Type B pancreatic cell (in vitro differentiated cells): ENCODE results near the gene TMEM59. TPM values are rescaled to one million over a fixed set of nuclear protein-coding genes. Genes with fewer than 3 reads are reported as not detected.
"Not testable (repeated sequence)": the region's sequence is repeated elsewhere in the genome, so short reads cannot be mapped to it uniquely, and the experiment has no call there.

Experiments
- DNase-seq: peaks from one replicate; pipeline ENCODE4 v3.0.0; 2021; ENCODE audit warnings: mixed read lengths; ENCODE audit not compliant: unreplicated experiment; ENCODE audit errors: extremely low spot score
- H3K27ac Mint-ChIP-seq: 2 replicates; pipeline ENCODE4 v1.8.0; 2021; ENCODE audit warnings: mild to moderate bottlenecking, mixed read lengths
- H3K27me3 Mint-ChIP-seq: 2 replicates; pipeline ENCODE4 v1.8.0; 2021; ENCODE audit warnings: mixed read lengths
- H3K36me3 Mint-ChIP-seq: 2 replicates; pipeline ENCODE4 v1.8.0; 2021; ENCODE audit warnings: mixed read lengths
- H3K4me1 Mint-ChIP-seq: one replicate; pipeline ENCODE4 v1.8.0; 2021; ENCODE audit warnings: mixed read lengths; ENCODE audit not compliant: unreplicated experiment
- H3K4me3 Mint-ChIP-seq: 2 replicates; pipeline ENCODE4 v1.8.0; 2021; ENCODE audit warnings: mild to moderate bottlenecking, mixed read lengths
- H3K9me3 Mint-ChIP-seq: 2 replicates; pipeline ENCODE4 v1.8.0; 2021; ENCODE audit warnings: mixed read lengths
- total RNA-seq: library from RNA; stranded (reverse); gene quantifications from 2 replicates; pipeline ENCODE4 v1.2.1, GENCODE V29; 2021; ENCODE audit warnings: low replicate concordance
- TF ChIP-seq, protein P1 (sequence below): fragments of 200-600 bp; sonication (generic); conservative IDR thresholded peaks from 2 replicates; pipeline ENCODE4 v1.5.0; 2021; ENCODE audit warnings: antibody characterized with exemption, mild to moderate bottlenecking

The TMEM59 gene
- total RNA-seq, 1 donor from 2014 or later = 283 TPM

DNA sequence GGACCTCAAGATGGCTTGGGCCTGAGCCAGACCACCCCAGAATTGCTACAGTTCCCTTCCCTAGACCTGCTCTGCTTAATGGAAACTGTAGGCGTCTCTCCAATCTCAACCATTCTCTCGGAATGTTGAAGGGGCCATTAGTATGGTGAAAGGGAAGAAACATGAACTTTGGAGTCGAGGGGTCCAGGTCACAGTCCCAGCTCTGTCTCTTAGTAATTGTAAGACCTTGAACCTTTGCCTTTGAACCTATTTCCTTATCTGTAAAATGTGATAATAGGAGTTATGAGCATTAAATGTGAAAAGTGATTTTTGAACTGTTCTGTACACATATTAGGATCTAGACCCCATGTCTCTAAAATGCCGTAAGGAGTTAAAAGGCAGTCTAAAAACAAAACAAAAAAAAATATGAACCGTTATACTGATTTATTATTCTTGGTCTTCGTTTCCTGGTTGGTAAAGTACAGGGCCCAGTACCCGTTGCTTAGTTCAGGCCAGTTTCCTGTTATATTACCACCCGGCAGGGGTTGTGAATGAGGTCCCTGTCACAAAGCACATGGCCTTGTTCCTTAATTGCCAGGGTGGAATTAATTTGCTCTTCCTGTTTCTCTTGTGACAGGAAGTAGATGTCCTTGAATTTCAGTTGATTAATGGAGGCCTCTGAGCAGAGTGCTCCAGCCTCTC, 42.7 kb upstream of the TMEM59 start:
- H3K27me3 Mint-ChIP-seq = no peaks in the 10 kb centered on the region
- no peak overlapping the region for H3K27ac Mint-ChIP-seq
- H3K4me1 Mint-ChIP-seq = peaks cover 28% of the 10 kb centered on the region
- H3K4me3 Mint-ChIP-seq = no peak overlapping the region
- no peak for DNase-seq
- H3K9me3 Mint-ChIP-seq = no peaks in the 10 kb centered on the region
- no peaks in the 10 kb centered on the region for H3K36me3 Mint-ChIP-seq
- TF ChIP-seq, protein P1, sequence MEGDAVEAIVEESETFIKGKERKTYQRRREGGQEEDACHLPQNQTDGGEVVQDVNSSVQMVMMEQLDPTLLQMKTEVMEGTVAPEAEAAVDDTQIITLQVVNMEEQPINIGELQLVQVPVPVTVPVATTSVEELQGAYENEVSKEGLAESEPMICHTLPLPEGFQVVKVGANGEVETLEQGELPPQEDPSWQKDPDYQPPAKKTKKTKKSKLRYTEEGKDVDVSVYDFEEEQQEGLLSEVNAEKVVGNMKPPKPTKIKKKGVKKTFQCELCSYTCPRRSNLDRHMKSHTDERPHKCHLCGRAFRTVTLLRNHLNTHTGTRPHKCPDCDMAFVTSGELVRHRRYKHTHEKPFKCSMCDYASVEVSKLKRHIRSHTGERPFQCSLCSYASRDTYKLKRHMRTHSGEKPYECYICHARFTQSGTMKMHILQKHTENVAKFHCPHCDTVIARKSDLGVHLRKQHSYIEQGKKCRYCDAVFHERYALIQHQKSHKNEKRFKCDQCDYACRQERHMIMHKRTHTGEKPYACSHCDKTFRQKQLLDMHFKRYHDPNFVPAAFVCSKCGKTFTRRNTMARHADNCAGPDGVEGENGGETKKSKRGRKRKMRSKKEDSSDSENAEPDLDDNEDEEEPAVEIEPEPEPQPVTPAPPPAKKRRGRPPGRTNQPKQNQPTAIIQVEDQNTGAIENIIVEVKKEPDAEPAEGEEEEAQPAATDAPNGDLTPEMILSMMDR = no peak

DNA sequence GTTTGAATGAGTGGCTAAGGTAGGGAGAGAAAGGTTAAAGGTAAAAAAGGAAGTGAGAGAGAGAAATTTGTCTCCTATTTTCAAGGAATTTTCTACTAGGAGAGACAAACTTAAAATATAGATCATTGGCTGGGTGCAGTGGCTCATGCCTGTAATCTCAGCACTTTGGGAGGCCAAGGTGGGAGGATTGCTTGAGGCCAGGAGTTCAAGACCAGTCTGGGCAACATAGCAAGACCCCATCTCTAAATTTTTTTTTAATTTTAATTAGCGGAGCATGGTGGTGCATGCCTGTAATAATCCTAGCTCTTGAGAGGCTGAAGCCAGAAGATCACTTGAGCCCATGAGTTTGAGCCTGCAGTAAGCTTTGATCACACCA, 41.7 kb upstream of the TMEM59 start:
- H3K4me1 Mint-ChIP-seq = peaks cover 28% of the 10 kb centered on the region
- H3K27me3 Mint-ChIP-seq, H3K36me3 Mint-ChIP-seq, H3K9me3 Mint-ChIP-seq, H3K4me3 Mint-ChIP-seq, H3K27ac Mint-ChIP-seq, DNase-seq: not testable (repeated sequence)

DNA sequence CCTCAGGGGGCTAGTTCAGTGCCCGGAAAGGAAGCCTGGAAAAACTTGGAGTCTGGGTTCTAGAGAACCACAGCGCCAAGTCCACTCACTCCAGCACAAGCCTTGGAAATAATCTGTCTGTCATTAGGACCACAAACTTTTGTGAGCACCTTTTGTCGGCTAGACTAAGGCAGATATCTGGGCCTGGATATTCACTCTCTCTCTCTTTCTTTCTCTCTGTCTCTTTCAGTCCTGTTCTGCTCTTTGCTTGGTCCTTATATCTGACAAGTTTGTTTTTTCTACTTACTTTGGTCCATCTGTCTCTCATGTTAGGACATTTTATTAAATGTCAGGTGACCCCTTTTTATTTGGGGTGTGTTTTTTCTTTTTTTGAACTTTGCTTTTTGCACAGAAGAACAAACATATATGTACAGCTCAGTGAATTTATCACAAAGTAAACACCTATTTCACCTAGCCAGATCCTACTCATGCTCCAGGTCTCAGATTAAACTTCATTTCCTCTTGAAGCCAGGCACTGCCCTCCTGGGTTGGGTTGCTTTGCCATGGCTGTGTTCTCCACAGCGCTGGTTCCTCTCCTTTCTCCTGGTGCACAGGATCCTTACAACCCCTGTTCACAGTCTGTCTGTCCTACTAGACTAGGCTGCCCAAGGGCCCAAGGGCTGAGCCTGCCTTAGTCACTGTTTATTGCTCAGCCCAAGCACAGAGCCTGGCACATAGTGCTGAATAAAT, 41.2 kb upstream of the TMEM59 start:
- no peaks in the 10 kb centered on the region for H3K36me3 Mint-ChIP-seq
- TF ChIP-seq, protein P1 = no peak
- no peaks in the 10 kb centered on the region for H3K27me3 Mint-ChIP-seq
- no peak overlapping the region for H3K27ac Mint-ChIP-seq
- DNase-seq = no peak
- no peaks in the 10 kb centered on the region for H3K9me3 Mint-ChIP-seq
- peaks cover 28% of the 10 kb centered on the region for H3K4me1 Mint-ChIP-seq
- no peak overlapping the region for H3K4me3 Mint-ChIP-seq

DNA sequence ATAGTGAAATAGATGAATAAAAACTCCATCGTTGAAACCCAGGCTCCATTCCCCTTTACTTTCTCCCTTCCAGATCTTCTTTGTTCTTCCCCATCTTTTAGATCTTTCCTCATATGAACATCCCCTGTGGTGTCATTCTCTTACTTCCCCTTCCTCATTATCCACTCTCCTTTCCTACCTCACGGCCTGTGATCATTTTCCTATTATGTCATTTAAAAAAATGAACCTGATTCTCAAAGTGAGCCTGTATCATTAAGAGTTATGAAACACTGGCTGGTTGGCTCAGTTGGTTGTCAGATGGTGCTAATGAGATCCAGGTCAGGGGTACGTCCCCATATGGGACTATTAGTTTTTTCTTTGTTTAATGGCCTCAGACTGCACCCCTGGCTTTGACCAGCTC, 38.7 kb upstream of the TMEM59 start:
- Mint-ChIP-seq H3K36me3 (no peaks in the 10 kb centered on the region), H3K27me3 (no peaks in the 10 kb centered on the region), H3K9me3 (no peaks in the 10 kb centered on the region), H3K4me1 (peaks cover 21% of the 10 kb centered on the region), H3K27ac (no peak overlapping the region), H3K4me3 (no peak overlapping the region)
- no peak for DNase-seq
- TF ChIP-seq, protein P1 = no peak

DNA sequence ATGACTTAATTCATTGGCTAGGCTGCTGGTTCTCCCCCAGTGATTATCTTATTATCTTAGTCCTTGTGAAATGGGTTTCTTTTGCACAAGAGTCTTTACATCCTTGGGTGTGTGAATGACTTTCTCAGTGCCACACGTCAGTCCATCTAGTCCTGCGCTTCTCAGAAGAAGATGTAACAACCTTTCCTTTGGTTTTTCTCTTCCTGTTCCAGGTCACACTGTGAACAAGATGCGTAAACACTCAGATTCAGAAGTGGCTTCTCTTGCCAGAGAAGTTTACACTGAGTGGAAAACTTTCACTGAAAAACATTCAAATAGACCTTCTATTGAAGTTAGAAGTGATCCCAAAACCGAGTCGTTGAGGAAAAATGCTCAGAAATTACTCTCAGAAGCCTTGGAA, 35.4 kb upstream of the TMEM59 start:
- TF ChIP-seq, protein P1 = no peak
- no peak for DNase-seq
- Mint-ChIP-seq H3K9me3 (no peaks in the 10 kb centered on the region), H3K4me1 (peaks cover 4% of the 10 kb centered on the region), H3K27me3 (no peaks in the 10 kb centered on the region), H3K27ac (no peak overlapping the region), H3K36me3 (no peaks in the 10 kb centered on the region), H3K4me3 (no peak overlapping the region)

DNA sequence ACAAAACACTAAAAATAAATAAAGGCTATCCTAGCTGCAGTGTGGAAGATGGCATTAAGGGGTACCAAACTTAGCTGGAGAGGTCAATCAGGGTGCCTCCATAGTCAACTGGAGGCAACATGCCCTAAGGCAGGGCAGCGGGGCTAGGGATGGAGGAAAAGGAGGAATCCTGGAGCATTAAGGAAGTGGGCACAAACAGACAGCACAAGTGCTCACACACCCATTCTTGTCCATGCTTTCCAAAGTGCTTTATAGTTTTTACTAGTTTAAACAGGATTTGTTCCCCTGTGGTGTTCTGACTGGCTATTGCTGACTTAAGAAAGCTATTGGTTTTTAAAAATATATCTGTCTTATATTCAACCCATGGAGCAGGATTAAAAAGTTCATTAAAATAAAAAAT, 33.8 kb upstream of the TMEM59 start:
- H3K4me3 Mint-ChIP-seq = no peak overlapping the region
- no peak for DNase-seq
- no peak overlapping the region for H3K27ac Mint-ChIP-seq
- TF ChIP-seq, protein P1 = no peak
- no peaks in the 10 kb centered on the region for H3K4me1 Mint-ChIP-seq
- H3K9me3 Mint-ChIP-seq = no peaks in the 10 kb centered on the region
- no peaks in the 10 kb centered on the region for H3K27me3 Mint-ChIP-seq
- H3K36me3 Mint-ChIP-seq = no peaks in the 10 kb centered on the region
